T-helper 22 cell (primary cell): ENCODE results near the gene NPM3.
"Not testable (repeated sequence)": the region's sequence is repeated elsewhere in the genome, so short reads cannot be mapped to it uniquely, and the experiment has no call there.

Experiments used
- DNase-seq: peaks from one replicate; pipeline ENCODE4 v3.0.0-alpha.2; 2020; ENCODE audit warnings: low read depth

Gene NPM3

DNA sequence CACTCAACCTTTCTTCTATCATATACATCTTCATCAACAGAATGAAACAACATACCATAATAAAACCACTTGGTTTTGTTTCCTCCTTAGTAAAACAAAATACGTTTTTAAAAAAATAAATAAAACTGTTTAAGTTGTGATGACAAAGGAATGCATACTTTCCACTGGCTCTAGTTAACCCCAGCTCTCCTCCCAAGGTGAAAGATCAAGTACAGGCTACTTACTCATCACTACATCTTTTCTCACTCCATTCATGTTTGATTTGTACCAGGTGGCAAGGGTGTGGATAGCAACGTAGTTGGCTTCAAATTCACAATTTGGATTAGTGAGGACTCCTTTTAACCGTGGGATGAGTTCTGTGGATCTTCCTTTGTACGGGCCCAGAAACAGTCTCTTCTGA lies 20.3 kb upstream of the NPM3 start:
- no peak for DNase-seq

DNA sequence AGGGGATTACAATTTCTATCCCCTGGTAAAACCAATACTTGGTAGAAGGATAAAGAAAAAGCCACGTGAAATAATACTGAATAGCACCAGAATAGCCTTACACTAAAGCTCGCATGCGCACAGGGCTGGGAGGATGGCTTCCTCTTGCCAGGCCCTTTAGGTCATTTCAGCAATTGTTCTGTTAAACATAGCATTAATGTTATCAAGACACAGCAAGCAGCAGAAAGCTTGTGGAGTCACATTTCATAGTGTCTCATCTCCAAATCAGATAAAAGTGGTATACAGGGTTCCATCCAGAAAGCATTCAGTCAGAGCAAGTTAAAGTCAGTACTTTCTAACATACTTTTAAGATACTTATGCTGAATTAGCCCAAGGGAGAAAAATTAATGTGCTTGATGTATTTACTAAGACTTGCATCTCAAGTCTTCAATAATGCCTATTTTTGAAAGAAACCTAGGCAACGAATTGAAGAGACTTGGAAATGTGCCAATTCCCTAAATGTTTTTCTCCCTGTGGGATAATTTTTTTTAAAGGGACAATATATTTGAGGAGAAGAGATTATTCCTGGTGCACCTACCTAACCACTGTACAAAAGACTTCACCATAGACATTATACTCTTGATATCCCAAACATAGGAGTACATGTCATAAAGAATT lies 14.3 kb upstream of the NPM3 start:
- DNase-seq: no peak

DNA sequence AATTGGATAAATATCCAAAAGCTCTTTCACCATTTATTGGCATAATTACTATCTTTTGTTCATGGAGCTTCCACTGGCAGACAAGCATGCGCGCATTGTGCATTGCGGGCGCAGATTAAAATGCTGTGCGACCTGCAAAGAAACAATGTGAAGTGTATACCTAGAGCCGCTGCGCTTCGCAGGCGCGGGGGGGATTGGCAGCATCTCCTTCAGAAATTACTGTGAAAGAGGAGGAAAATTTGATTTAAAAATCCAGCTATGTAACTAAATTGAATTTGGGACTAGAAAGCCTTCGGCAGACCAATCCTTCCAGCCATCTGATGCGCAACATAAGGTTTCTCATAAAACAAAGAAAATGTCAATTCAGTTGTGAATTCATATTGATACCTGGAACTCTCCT lies 10.3 kb upstream of the NPM3 start:
- no peak for DNase-seq

DNA sequence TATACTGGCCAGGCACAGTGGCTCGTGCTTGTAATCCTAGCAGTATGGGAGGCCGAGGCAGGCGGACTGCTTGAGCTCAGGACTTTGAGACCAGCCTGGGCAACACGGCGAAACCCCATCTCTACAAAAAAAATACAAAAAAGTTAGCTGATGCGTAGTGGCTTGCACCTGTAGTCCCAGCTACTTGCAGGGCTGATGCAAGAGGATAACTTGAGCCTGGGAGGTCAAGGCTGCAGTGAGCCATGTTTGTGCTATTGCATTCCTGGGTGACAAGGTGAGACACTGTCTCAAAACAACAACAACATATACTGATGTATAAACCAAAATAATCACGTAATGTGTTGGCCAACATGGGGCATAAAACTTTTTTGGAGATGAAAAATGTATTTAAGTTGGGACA lies 6.4 kb upstream of the NPM3 start:
- DNase-seq: no peak

DNA sequence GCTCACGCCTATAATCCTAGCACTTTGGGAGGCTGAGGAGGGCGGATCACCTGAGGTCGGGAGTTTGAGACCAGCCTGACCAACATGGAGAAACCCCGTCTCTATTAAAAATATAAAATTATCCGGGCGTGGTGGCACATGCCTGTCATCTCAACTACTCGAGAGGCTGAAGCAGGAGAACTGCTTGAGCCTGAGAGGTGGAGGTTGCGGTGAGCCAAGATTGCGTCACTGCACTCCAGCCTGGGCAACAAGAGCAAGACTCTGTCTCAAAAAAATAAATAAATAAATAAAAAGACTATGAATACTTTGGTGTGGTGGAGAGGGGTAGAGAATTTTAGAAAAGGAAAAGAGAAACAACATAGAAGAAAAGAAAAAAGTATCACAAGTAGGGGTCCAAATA lies 6.0 kb upstream of the NPM3 start:
- DNase-seq: not testable (repeated sequence)

DNA sequence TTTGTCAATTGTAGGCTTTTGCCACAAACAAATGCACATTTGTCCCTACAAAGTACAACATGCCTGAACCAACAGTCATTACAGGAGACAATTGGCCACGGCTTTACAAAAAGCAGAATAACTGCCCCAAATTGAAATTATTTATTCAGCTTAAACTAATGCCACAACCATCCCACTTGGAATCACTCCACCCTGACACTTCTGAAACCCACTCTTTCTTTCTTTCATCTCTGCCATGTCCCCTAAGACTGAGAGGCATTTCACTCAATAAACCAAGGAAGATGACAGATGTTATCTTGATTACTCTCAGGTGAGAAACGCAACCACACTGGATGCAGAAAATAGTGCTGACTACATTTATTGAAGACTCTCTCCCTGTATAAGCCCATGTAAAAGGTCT lies 2.6 kb upstream of the NPM3 start:
- DNase-seq: no peak

DNA sequence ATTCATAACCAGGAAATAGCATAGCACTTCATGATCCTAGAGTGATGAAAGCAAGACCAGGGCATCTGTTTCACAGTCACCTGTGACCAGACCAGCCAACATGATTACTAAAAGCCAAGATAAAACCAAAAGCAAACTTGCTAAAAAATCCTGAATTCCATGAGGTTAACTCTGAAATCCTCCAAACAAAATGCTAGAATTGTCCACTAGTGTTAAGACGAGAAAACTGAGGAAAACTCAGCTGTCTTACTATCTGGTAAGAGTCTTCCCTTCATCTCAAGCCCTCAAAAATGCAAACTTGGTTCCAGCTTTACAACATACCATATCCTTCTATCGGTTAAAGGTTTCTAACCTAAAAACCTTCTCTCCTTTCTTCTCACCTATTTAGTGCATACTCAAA lies 1.3 kb upstream of the NPM3 start:
- DNase-seq: no peak

DNA sequence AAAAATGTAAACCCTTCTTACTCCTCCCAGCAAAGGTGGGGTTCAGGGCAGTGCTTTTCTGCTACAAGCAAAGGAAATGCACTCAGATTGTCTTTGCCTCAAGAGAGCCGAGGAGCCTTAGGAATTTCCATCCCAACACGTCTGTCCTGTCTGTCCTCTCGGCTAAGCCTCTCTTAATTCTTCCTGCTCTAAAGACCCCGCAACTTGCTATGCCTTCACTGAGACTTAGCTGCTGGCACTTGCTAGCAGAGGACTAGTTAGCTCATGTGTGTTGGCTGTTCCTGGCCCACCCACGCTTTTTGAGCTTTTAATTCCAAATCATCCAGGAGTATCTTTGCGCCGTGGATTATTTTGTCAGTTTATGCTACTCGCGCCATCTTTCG lies 481 bp upstream of the NPM3 start:
- DNase-seq: no peak

DNA sequence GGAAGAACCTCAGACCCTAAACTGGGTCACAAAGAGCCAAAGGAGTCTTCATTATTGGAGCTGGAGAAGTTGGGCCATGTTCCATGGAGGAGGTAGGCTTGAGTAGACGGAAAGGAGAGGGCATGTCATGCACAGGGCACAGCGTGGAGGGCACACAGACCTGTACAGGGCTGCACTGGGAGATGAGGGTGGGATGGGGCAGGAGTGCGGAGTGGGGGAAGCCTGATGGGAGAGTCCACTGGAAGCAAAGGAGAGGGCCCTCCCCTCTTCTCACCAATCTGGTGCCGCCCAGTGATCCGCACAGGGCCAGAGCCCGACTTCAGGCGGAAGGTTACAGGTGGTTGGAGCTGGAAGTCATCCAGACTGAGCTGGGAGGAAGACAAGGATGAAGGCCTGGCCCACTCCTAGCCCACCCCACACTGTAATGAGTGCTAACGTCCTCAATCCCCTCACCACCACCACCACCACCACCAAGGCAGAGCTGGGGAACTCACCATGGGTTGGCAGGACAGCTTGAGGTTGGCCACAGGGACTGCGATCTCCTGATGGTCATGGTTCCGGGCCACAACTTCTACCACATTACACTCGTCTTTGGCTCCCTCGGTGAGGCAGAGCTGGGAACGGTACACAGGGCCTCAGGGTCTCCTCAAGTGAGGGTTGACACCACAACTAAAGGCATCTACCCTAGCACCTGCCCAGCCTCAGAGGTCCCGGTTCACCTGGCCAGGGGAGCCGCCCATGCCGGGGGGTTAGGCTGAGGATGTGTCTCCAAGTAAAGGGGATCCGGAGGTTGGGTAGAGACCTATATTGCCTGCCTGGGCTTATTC lies 1.0 kb downstream of the NPM3 start:
- no peak for DNase-seq

DNA sequence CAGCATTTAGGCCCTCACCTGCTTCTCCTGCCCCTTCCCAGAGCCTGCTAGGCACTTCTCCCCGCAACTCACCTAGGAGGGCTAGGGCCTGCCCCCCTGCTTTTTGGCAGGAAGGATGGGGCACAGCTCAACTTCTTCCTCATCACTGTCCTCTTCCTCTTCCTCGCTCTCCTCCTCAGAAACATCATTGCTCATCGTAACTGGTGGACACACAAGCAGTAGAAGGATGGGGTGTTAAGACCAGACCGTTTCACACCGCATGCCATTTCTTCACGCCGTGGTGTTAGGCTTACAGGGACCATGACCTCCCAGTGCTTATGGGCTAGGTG lies 1.6 kb downstream of the NPM3 start:
- no peak for DNase-seq

DNA sequence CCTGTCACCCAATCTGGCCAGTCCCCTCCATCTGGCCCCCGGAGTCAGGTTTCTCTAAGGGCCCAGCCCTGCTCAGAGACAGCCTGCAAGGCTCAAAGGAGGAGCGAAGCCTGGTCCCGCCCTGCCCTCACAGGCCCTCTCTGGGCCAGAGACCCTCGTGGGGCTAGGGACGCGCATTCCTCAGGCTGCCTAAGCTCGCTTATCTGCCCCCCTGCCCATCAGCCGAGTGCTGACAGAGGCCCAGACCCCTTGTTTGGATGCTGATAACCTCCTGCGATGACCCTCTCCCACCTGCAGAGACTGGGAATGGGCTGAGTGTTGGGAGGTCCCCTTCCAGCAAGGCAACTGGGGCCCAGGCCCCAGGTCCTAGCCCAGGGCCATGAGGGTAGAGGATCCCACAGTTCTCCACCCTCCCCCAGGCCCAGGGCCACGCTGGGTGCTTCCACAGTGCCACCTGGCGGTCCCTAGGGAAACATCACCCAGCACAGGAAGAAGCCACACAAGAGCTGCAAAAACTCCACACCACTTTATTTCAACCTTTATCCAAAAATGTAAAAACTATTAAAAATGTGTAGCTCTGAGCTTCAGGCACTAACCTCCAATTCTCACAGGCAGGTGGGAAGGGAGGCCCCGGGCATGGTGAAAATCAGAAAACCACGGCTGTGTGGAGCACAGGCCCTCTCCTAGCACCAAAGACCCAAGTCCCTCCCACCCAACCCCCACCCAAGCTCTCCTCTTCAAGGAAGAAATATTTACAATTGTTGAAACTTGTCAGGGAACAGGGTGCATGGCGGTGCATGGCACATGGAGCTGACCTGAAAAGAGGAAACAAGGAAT lies 2.2 kb downstream of the NPM3 start:
- peak; percentile 39 for DNase-seq

DNA sequence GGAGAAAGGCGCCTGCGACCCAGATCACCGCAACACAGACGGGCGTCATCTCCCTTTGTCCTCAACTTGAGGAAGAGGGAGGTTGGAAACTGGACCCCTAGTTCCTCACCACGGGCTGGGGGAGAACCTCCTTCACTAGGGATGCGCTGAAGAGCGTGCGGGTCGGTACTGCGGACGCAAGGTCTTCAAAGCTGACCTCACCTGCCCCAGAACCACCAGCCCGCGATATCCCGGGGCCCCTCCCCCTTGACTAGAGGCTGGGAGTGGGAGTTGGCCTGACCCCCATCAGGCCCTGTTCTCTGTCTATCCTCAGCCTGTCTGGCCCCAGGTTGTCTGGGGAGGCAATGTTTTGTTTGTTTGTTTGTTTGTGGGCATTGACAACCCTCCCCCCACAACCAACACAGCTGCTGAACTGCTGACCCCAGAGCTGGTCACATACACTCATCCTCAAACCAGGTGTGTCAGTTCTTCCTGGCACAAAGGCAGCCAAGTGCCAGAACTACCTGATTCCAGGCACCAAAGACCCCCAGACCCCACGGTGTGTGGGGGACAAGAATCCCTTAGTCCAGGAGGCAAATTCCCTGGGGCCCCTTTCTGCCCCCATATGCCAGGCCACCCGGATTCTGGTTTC lies 2.9 kb downstream of the NPM3 start:
- no peak for DNase-seq

DNA sequence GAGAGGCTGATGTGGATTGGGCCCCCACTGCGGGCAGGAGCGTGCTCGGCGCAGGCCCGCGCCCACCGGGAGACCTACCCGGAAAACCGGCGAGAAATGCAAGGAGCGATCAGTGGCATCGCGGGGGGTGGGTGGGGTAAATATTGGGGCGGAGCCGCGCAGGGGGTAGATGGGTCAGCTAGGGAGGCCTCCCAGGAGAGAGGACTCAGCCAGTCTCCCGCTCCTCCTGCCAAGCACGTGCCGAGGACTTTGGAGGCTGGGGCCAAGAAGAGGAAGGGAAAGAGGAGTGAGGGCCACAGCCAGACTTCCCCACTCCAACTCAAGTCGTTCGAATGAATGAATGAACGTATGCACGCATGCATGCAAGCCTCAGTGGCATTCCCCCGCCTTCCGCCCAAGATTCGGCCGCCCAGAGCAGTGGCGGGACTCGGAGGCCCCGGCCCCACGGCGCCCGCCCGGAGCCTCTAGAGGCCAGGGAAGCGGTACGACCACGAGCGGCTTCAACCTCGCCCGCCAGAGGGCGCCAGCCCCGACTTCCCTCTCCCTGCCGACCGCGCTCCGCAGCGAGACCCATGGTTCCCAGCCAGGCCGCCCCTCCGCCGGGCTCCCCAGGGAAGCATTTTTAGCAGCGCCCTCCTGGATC lies 3.6 kb downstream of the NPM3 start:
- DNase-seq: peak; percentile 54

DNA sequence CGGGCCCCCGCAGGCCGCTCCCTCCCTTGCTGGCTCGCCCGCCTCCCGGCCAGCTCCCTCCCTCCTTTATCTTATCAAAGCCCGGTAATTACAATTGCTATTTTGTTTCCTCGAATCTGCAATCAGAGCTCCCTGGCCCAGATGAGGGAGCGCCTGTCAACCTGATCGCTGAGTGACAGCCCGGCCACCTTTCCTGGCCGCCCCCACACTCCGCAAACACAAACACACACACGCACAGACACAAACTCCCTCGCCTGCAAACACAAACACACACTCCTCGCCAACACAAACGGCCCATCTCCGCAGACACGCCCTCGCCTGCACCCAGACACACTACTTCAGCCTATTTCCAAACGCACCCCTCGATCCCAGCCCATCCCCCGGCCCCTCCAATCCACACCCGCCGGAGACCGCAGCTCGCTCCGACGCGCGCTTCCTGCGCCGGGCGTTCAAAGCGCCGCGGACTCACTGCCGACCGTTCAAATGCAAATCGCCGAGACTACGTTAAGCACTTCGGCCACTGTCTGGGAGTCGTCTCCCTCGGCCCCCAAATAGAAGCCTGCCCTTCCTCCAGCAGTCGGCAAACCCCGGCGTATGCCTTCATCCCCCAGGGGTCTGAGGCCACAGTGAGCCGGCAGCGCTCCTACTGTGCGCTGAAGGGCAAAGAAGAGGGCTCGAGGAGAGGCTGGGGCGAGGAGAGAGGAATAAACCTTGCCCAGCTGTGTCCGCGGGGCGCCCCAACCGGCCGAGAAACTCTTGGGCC lies 4.3 kb downstream of the NPM3 start:
- no peak for DNase-seq

DNA sequence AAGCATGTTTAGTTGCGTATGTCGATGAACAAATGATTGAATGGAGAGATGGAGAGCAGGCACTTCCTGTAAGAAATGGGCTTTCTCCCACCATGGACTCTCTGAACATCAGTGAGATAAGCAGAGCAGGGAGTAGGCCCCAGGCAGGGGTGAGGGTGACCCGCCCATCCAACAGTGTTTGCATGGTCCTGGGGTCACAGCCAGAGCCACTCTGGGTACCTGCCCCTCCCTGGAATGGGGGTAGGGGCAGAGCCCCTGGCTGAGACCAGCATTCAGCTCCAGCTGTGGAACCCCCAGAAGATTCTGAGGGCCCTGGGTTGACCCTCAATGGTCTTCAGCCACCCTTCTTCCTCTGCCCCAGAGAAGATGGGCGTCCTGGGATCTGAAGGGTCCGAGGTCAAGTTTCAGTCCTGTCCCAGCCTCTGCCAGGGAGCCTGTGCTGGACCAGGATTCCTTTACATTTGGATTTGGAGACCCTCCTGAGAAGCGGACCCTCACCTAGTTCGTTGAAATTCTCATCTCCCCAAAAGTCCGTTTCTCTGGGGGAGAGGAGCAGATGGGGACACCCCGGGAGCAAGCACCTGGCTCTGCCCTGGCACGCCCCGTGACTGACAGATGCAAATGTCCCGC lies 5.0 kb downstream of the NPM3 start:
- DNase-seq: no peak

DNA sequence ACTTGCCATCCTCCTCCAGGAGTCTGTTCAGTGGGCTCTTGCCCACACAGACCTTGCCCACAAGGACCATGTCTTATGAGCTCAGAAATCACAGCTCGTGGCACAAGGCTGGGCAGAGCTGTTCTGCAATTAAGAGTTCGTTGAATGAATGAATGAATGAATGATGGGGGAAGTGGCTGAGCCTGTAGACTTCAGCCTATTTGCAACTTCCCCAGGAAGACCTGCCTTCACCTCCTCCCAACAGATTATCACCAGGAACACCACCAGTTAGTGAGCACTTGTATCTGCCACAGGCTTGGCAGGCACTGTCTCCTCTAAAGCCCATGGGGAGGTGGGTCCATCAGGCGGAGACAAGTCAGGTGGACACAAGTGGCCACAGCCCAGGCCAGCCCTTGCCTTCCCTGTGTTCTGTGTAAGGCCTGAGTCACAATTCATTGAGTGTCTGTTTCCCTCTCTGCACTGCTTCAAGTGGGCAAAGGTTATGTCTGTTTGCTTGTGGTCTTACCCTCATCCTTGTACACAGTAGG lies 5.6 kb downstream of the NPM3 start:
- DNase-seq: no peak

DNA sequence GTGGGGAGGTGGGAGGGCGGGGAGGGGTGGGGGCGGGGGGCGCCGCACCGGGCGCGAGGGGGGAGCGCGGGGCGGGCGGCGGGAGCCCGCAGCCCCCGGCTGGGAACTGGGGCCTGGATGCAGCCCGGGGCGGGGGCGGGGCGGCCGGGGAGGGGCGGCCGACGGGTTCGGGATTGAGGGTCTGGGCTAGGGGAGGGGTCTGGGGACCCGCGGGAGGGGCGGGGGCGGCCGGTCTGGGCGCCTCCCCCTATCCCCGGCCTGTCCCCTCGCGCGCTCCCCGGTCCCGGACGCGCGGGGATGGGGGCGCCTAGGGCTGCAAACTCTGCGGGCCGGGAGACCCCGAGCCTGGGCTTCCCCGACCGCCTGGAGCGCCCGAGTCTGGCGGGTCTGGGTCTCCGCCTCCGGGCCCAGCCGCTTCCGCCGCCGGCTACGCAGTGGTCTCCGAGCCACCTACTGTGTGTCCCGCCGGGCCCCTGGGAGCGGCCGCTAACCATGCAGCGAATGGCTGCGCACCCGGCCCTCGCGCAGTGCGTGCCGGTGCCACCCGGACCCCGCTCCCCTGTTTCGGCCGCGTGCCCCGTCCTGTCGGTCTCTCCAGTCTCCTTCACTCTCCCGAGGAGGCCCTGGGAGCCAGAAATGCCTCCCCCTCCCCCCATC lies 7.0 kb downstream of the NPM3 start:
- DNase-seq: no peak

DNA sequence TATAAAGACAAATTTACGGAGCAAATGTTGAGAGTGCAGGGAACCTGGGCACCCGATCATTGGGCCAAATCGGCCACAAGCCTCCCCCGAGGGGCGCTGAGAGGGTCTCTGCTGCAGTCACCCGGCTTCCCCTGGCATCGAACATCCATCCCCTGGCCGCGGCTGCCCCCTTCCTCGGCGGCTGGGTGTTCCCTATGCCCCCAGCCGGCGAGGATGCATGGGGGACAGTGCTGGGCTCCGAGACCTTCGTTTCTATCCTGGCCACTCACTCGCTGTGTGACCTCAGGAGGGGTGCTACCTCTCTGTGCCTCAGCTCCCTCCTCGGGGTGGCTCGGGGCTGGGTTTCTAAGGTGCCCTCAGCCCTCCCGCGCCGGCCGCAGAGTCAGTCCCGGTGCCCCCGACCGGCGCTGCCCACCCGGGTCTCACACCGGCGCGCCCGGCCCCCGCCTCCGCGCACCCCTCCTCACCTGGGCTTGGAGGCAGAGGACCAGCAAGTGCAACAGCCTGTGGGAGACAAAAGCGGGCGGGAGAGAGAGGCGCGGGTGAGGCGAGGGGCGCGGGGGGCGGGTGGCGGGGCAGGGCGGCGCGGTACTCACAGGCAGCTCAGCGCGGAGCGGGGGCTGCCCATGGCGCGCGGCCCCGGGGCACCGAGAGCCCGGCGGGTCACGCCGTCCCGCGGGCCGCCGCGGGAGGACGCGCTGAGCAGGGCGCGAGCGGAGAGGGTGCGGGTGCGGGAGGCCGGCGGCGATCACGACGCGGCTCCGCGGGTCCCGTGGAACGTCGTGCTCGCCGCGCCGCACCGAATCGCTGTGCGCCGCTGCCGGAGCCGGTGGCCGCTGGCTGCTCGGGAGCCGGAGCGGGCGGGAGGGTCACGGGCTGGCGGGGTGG lies 7.7 kb downstream of the NPM3 start, which contains the start of gene FGF8:
TSS of gene FGF8 (minus strand) at position 842 of the 888 bp plus-strand sequence. CDS start at position 628, 214 bp downstream.
- no peak for DNase-seq
